ENCODE measurements around the gene TRIM63.

The TRIM63 gene

GRCh38 chr1:26084844-26085243, 17.4 kb upstream of the TRIM63 start:
- no peak for DNase-seq (ENCODE audit: low spot score)

DNA sequence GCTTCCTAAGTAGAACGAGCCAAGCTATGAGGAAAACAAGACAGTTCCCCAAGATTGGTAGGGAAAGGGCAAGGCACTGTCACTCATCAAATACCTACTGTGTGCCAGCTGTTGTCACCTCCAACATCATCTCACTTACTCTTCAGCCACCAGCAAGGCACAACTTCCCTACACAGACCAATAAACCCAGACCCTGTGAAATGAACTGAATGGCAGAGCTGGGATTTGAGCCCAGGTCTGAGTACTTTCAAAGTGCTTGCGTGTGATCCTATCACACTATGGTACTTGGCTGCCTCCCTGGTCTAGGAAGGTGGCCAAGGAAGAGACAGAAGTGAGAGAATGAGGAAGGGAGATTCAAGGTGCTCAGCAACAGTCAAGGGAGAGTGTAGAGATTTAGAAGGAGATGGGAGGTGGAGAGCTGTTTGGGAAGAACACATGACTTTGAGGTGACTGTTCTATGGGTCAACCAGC, 16.7 kb upstream of the TRIM63 start:
- DNase-seq (ENCODE audit: low spot score) = no peak

DNA sequence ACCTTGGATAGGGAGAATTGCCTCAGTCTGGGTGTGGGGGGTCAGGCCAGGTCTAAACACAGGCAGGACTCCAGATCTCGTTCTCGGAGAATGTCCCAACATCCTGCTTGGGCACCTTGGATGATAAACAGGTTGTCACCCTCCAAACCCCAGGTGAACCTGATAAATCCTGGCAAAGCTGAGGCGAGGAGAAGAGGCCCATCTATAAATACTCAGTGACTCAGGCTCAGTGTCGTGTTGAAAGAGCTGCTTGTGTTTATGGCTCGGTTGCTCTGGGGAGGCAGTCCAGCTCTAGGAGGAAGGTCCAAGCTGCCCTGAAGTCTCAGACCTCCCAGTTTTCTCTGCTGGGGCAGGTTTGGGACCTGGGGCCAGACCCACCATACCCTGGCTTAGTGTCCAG, 15.8 kb upstream of the TRIM63 start:
- no peak for DNase-seq (ENCODE audit: low spot score)

DNA sequence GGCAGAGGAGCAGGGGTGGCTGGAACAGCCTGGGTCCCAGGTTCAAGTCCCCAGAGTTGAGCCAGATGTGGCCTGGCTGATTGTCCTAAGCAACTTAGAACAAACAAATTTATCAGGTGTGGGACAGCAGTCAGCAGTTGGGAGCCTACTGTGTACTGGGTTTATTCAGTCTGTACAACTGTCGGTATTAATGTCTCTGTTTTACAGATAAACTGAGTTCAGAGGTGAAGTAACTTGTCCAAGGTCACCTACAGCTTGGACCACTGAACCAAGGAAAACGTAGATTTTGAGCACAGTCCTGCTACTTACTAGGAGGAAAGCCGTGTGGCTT, 14.6 kb upstream of the TRIM63 start:
- no peak for DNase-seq (ENCODE audit: low spot score)

GRCh38 chr1:26081267-26082019, 14.0 kb upstream of the TRIM63 start:
- no peak for DNase-seq (ENCODE audit: low spot score)

- DNase-seq (ENCODE audit: low spot score) = no peak
Observed at GRCh38 chr1:26079960-26080814, 12.8 kb upstream of the TRIM63 start.

- no peak for DNase-seq (ENCODE audit: low spot score)
Observed at GRCh38 chr1:26079178-26079563, 11.7 kb upstream of the TRIM63 start.

GRCh38 chr1:26078286-26079177, 11.1 kb upstream of the TRIM63 start:
- no peak for DNase-seq (ENCODE audit: low spot score)

GRCh38 chr1:26077524-26077923, 10.1 kb upstream of the TRIM63 start:
- no peak for DNase-seq (ENCODE audit: low spot score)

DNA sequence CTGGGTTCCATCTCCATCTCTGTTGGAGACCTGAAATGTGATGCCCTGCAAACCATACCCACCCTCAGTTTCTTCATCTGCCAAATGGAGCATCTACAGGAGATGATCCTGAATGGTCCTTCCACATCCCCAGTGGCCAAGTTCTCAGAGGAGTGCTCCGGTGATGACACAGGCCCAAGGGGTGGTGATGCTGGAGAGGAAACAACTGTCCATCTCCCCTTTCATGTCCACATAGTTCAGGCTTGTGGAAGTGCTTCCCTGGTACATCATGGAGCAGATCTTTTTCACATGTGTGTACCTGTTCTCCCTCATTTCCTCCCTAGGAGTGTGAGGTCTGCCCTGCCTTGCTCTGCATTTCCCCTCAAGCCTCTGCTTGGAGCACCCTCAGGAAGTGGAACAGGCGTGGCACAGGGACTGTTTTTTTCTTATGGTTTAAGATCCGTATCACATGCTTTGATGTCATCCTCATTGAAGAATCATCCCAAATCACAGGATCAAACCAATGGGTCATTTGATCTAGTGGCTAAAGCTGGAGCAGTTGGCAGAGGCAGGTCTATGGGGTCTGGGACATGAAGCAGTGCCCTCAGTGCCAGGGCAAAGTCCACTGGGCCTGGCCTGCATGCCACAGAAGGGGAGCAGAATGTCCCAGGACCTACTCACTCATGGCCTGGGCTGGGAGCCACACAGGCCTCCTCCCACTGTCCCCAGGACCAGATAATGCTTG, 8.2 kb upstream of the TRIM63 start:
- no peak for DNase-seq (ENCODE audit: low spot score)

GRCh38 chr1:26072305-26072704, 4.9 kb upstream of the TRIM63 start:
- no peak for DNase-seq (ENCODE audit: low spot score)

GRCh38 chr1:26070963-26071342, 3.5 kb upstream of the TRIM63 start:
- no peak for DNase-seq (ENCODE audit: low spot score)

DNA sequence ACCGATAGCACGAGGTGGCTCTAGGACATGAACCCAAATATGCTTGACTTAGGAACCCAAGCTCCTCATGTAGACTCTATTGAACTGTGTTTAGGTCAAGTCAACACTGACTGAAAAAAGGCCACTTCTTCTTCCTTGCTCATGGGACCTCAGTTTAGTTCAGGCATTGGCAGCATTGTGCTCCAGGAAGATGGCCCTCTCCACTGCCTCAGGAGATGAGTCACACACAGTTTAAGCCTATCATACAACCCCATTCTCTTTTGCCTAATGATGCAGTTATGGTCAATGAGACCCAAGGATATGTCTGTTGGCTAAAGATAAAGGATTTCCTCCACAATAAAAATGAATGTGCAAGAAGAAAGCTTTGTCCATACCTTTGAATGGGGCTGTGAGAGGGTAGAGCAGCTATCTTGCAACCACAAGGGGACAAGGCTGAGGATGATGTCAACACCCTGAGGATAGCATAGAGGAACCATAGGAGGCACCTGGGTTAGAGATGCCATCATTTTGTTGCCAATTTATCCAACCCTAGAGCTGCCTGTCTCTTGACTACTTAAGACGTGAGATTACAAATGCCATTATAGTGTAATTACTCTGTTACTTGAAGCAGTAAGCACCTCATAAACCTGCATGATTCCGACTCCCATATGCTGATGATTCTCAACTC, 3.0 kb upstream of the TRIM63 start:
- no peak for DNase-seq (ENCODE audit: low spot score)

DNA sequence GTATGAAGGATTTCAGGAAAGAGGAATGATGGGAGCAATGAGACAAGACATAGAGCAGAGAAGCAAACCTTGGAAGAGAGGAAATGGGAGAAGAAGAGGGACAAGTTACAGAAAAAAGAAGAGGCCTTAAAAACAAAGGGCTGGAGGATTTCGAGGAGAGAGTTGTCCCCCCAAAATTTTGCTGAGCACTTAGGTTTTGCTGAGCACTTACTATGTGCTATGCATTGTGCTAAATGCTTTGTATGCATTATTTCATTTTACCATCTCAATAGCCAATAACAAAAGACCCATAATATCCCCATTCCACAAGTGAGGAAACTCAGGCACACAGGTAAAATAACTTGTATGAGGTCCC, 2.5 kb upstream of the TRIM63 start:
- DNase-seq (ENCODE audit: low spot score) = no peak

DNA sequence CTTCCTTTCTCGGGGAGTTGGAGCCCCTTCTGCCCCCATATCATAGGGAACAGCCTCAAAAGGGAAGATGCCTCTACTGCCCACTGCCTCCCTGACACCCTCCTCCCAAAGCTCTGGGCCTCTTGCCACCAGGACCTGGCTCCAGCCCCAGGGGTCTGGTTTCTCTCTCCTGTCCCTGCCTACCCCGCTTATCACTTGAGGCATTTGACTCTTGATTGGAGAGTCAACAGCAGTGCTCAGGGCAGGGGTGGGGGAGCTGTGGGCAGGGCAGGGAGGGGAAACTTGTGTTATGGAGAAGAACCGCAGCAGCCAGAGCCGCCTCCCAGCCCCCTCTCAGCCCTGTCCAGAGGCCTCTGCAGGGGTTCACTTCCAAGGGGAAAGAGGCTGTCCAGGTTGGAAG, 573 bp downstream of the TRIM63 start:
- DNase-seq (ENCODE audit: low spot score) = no peak

DNA sequence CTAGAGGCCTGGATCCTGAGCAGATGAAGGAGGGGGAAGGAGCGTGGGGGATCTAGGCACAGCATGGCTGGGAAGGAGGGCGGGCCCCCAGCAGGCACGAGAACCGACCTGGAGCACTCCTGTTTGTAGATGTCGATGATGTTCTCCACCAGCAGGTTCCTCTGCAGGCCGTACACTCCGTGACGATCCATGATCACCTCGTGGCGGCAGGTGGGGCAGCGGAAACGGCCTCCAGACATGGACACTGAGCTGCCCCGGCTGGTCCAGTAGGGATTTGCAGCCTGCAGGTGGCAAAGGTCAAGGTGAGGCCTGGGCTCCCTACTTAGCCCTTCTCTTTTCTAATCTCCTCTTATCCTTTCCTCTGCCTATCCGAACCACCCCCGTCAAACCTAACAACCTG, 1.3 kb downstream of the TRIM63 start:
- DNase-seq (ENCODE audit: low spot score) = no peak

DNA sequence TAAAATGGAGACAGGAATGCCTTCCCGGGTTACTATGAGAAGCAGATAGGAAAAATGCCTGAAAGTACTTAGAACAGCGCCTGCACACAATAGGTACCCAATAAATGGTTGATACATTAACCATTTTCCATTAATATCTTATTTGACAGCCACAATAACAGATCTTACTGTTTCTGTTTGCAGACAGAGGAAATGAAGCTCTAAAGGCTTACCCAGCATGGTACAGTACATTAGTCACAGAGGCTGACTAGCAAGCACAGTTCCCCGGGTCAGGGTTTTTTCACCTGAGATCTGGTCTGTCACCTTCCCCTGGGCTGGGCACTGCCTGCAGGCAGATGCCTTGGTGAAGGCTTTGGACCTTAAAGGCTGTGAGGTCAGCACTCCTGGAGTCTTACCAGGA, 2.9 kb downstream of the TRIM63 start:
- DNase-seq (ENCODE audit: low spot score) = no peak

GRCh38 chr1:26060832-26061574, 6.4 kb downstream of the TRIM63 start:
- DNase-seq (ENCODE audit: low spot score) = no peak

GRCh38 chr1:26059906-26060305, 7.5 kb downstream of the TRIM63 start:
- DNase-seq (ENCODE audit: low spot score) = no peak

GRCh38 chr1:26058052-26058595, 9.3 kb downstream of the TRIM63 start:
- DNase-seq (ENCODE audit: low spot score) = no peak
